Measurements from ENCODE around the gene MVB12B.
"Not testable (repeated sequence)": the region's sequence is repeated elsewhere in the genome, so short reads cannot be mapped to it uniquely, and the experiment has no call there.

Gene MVB12B

DNA sequence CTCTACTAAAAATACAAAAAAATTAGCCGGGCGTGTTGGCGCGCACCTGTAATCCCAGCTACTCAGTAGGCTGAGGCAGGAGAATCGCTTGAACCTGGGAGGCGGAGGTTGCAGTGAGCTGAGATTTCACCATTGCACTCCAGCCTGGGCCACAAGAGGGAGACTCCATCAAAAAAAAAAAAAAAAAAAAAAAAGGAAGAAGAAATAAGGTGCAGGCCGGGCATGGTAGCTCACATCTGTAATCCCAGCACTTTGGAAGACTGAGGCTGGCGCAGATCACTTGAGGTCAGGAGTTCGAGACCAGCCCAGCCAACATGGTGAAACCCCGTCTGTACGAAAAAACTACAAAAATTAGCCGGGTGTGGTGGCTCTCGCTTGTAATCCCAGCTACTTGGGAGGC is 228.8 kb downstream of the MVB12B start:
- DNase-seq = not testable (repeated sequence)
